Left hindlimb (tissue), 1 donor: ENCODE results near the gene ELMO2.

Experiments
- DNase-seq: peaks from one replicate; pipeline ENCODE4 v3.0.0-alpha.2; 2018

ELMO2 gene

GRCh38 chr20:46406200-46406985, at the start of gene ELMO2:
Gene ELMO2 (minus strand): TSS chr20:46406615. CDS start chr20:46394482, 12,133 bp downstream.
- DNase-seq = peak; percentile 98

DNA sequence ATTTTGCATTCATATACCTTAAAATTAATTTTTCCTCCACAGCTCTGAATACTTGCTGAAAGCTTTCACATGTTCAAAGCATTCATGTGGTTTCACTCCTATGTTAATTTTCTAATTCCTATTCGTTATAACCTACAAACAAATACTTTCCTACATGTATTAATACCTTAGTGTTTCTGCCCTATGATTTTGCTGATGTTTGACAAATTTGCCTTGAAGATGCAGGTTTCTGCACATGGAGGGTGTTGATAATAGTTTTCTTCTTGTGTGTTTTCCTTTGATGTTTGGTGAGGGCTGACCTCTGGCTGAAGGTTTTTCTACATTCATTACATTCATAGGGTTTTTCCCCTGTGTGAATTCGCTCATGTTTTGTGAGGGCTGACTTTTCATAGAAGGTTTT, 49.3 kb upstream of the ELMO2 start:
- DNase-seq = no peak

DNA sequence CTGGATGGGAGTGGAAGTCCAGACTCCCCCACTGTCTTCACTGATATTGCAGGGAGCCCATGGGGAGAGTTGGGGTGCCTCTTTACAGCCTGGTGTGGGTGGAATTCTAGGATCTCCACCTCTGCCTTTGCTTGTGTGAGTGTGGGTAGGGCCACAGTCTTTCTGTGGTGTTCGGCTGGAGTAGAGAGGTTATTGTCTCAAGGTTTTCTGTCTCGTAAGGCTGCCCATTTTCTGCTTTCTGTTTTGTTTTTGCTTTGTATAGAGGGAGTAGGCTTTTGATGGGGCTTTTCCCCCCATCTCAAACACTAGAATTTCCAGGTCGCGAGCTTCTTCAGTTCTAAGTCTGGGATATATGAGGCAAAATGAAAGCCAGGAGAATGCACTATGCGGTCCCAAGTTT, 40.4 kb upstream of the ELMO2 start:
- no peak for DNase-seq

- no peak for DNase-seq
Observed at GRCh38 chr20:46439837-46440236, 33.4 kb upstream of the ELMO2 start.

- no peak for DNase-seq
Observed at GRCh38 chr20:46438156-46438750, 31.8 kb upstream of the ELMO2 start.

- DNase-seq = no peak
Observed at GRCh38 chr20:46435146-46435545, 28.7 kb upstream of the ELMO2 start.

DNA sequence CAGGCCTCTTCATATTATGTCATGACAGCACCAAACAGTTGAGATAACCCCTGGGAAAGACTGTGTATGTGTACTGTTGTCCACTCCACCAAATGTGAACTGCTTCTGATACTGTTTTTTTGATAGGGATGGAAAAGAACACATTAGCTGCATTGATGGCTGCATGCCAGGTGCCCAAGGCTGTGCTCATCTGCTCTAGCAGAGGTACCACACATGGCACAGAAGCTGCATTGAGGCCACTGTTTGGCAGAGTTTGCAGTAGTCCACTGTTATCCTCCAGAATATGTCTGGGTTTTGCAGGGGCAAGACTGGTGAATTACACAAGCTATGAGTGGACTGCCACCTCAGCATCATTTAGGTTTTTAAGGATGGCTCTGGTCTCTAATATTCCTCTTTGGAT, 28.2 kb upstream of the ELMO2 start:
- DNase-seq = no peak

DNA sequence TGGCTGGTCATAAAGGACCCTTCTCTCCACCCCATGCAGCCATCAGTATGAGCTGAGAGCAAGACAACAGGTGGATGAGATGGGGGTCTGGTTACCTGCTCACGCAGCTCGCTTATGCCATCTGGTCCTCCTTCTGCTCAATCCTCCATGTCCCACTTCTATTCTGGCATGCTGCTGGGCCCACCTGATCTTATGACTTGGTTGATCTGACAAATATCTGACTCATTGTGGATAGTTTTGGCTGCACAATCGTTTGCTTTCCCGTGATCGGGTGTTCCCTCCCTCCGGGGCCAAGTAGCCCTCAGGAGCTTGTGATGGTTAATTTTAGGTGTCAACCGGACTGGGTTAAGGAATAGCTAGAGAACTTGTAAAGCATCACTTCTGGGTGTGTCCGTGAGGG, 26.6 kb upstream of the ELMO2 start:
- no peak for DNase-seq

- no peak for DNase-seq
Observed at GRCh38 chr20:46430921-46431712, 24.7 kb upstream of the ELMO2 start.

- no peak for DNase-seq
Observed at GRCh38 chr20:46427384-46427783, 21.0 kb upstream of the ELMO2 start.

DNA sequence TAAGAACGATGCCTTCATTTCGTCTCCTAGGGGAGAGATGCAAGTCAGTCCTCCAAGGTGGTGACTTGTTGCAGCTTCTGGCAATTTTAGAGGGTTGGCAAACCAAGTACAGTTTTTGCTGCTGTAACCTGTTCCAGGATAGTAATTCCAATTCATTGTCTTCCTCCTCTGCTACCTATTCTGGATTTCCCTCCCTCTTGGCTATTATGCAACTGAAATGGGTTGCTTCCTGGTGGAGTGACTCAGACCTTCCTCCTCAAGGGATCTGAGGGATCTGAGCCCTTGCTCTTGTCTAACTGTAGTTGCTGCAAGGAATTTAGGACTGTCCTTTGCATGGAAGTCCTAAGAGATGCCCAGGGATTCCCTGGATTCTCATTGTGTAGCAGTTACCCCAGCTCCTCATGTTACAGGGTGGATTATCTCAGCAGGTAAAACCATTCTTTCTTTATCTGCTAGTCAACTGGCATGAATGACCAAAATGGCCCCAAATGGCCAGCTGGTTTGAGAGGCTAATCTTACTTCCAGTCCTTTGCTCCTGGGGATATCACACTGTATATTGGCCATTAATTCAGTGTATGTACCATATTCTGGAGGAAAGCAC, 17.6 kb upstream of the ELMO2 start:
- DNase-seq = no peak

DNA sequence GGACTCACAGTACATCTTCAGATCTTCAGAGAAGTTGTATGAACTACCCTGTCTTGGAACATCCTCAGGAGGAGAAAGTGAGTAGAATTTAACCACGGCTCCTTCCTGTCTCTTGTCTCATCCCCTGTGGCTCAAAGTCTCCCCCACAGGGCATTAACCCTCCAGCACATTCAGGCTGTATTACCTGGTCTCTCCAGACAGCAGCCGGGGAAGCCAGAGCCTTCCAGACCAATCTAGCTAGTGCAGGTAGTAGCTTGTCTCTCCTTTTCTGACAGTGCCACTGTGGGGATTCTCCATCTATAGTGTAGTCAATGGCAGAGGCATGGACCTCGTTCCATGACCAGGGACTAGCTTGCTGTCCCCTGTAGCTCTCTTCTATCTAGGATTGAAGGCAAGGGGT, 16.9 kb upstream of the ELMO2 start:
- no peak for DNase-seq

DNA sequence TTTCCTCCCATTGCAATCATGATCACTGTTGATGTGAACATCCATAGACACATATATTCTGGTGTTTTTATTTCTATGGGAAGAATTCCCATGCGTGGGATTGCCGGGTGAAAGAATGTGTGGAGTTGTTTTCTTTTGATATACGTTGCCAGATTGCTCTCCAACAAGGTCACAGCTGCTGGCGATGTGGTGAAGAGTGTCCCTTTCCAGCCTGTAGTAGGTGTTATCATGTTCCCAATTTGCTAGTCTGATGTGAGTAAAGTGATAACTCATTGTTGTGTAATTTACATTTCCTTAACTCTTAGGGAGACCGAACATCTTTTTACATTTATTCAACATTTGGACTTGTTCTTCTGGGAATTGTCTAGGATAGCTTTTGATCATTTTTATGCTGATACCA, 14.5 kb upstream of the ELMO2 start:
- no peak for DNase-seq

DNA sequence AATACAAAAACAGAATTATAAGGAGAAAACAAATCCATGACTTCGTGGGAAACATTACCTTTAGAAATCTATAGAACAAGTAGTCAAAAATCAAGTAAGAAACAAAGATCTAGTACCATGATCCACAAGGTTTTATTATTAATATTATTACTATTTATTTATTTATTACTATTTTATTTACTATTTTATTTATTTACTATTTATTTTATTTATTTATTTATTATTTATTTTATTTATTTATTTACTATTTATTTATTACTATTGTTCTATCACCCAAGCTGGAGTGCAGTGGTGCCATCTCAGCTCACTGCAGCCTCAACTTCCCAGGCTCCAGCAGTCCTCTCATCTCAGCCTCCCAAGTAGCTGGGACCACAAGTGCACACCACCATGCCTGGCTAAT, 13.5 kb upstream of the ELMO2 start:
- no peak for DNase-seq

- DNase-seq = no peak
Observed at GRCh38 chr20:46416839-46417238, 10.4 kb upstream of the ELMO2 start.

GRCh38 chr20:46416421-46416820, 10.0 kb upstream of the ELMO2 start:
- no peak for DNase-seq

GRCh38 chr20:46415773-46416172, 9.4 kb upstream of the ELMO2 start:
- DNase-seq = no peak

DNA sequence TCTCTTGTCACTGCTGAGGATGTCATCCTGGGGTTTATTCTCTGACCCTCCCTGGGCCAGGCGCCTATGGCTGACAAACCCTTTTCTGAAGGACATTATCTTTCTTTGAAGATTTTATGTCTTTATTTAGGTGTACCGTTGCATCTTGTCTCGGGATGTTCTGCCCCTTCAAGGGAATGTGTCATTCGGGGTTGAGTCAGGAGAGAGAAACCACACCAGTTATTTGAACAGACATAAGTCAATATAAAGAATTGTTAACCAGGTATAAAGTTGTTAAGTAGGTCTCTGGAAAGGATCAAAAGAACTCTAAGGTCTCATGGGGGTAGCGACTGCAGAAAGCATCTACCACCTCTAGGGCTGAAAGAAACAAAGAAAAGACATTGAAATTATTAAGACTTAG, 8.2 kb upstream of the ELMO2 start:
- DNase-seq = no peak

GRCh38 chr20:46411637-46412036, 5.2 kb upstream of the ELMO2 start:
- DNase-seq = no peak

DNA sequence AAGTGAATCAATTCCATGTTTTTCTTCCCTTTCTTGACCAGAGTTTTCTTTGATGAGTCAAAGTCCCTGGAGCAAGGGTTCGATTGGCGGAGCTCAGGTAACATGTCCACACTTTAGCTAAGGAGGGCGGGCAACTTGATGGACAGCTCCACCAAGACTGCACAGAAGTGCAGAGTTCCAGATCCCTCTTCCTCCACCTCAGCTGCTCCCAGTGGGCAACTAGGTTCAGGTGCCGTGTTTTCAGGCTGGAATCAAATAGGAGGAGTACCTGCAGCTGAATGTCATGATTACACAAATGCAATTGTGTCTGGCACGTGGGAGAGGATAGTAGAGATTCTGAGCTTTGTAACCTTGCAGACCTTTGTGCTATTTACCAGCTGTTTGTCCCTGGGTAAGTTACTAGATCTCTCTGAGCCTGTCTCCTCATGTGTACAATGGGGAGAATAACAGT, 1.9 kb upstream of the ELMO2 start:
- no peak for DNase-seq

DNA sequence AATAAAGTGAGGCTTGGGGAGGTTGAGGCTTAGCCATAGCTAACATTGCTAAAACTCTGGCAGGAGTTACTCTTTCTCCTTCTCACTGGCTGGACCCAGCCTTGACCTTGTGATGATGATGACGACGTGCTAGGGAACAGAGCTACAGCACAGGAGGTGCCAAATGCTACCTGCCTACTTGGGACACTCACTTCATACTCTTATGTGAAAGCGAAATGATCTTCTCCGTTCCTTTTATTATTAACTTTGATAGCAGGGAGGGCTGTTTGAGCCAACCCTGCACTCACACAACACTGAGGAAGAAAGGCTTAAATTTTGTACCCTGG, 1.2 kb upstream of the ELMO2 start:
- DNase-seq = no peak

DNA sequence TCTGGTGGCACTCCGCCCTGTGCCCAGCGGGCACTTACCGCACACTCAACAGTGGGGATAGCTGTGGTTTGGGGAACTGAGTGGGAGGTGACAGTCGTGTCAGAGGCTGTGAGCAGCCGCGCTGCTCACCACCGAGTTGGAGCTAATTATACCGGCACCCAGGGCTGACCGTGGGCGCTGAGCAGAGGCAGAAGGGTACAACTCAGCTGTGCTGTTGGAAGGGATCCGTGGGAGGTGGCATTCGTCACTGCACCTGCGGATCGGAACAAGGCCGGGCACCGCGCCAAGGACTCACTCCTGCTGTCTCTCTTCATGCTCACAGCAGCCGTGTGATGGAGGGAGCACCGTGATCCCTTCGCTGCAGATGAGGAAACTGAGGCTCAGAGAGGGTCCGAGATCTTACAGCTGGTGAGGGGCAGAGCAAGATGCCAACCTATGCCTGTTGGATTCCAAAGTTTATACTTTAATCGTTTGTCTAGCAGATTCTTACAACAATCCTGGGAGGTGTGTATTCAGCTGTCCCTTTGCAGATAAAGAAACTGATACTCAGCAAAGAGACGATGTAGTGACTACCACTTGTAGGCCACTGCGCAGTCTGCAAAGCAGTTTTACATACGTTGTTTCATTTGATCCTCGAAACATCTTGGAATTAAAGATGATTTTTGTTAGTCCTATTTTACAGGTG, 713 bp upstream of the ELMO2 start:
- peak; percentile 66 for DNase-seq

GRCh38 chr20:46402331-46402811, 4.0 kb downstream of the ELMO2 start:
- DNase-seq = no peak
